Brain microvascular endothelial cell (primary cell): Measurements from ENCODE around the gene STARD10.
"Not testable (repeated sequence)": the region's sequence is repeated elsewhere in the genome, so short reads cannot be mapped to it uniquely, and the experiment has no call there.

Experiments
- DNase-seq: peaks from one replicate; pipeline ENCODE4 v3.0.0-alpha.2; 2020
- H3K27ac ChIP-seq: fragments of 250-450 bp; sonication (Bioruptor Pico); 2 replicates; pipeline ENCODE4 v1.5.1; 2020; ENCODE audit warnings: mild to moderate bottlenecking, moderate library complexity
- H3K27me3 ChIP-seq: fragments of 250-450 bp; sonication (Bioruptor Pico); replicated peaks from 2 replicates; pipeline ENCODE4 v1.5.1; 2020; ENCODE audit warnings: mild to moderate bottlenecking
- H3K36me3 ChIP-seq: fragments of 250-450 bp; sonication (Bioruptor Pico); replicated peaks from 2 replicates; pipeline ENCODE4 v1.5.1; 2020; ENCODE audit warnings: mild to moderate bottlenecking
- H3K4me3 ChIP-seq: 2 replicates; pipeline ENCODE4 v1.5.1; 2011; ENCODE audit warnings: low read depth, mild to moderate bottlenecking, control low read depth, low read length, moderate library complexity
- in situ Hi-C: cut with HindIII; loops from 2 replicates; pipeline ENCODE4 v1.10.0; 2017; ENCODE audit warnings: low sequenced_read_pairs, low pct_ligation_motif_present
- TF ChIP-seq, protein P1 (sequence below): IDR thresholded peaks from 2 replicates; pipeline ENCODE4 v1.5.1; 2011; ENCODE audit warnings: low read depth, mild to moderate bottlenecking, moderate library complexity, low read length, control low read depth, inconsistent platforms; ENCODE audit errors: missing control alignments

The STARD10 gene

DNA sequence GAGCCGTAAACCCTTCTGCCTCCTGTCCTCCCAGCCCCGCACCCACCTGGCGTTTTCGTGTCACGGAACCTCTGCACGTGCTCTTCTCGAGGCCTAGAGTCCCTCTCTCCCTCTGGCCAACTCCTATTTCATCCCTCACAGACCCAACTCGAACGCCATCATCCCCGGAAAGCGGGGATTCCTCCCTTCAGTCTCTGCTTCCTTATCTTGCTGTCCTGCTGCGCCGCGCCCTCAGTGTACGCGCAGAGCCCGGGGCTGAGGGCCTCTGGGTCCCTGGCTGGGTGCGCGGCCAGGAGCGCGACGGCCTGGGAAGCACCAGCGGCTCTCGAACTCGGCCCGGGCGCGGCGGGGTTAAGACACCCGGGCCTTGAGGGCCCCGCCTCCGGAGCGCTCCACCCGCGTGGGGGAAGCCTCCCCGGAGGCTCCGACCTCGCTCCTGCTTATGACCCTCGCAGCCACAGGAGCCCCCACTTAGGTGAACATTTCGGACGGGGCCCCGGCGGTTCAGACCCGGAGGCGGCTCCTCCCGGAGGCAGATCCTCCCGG is 20.0 kb upstream of the STARD10 start:
- Histone ChIP-seq H3K36me3 (peaks cover 4% of the 10 kb centered on the region), H3K27ac (peak overlapping the region; percentile 98), H3K27me3 (no peaks in the 10 kb centered on the region), H3K4me3 (peak overlapping the region; percentile 85)
- peak; percentile 65 for DNase-seq
- TF ChIP-seq, protein P1, sequence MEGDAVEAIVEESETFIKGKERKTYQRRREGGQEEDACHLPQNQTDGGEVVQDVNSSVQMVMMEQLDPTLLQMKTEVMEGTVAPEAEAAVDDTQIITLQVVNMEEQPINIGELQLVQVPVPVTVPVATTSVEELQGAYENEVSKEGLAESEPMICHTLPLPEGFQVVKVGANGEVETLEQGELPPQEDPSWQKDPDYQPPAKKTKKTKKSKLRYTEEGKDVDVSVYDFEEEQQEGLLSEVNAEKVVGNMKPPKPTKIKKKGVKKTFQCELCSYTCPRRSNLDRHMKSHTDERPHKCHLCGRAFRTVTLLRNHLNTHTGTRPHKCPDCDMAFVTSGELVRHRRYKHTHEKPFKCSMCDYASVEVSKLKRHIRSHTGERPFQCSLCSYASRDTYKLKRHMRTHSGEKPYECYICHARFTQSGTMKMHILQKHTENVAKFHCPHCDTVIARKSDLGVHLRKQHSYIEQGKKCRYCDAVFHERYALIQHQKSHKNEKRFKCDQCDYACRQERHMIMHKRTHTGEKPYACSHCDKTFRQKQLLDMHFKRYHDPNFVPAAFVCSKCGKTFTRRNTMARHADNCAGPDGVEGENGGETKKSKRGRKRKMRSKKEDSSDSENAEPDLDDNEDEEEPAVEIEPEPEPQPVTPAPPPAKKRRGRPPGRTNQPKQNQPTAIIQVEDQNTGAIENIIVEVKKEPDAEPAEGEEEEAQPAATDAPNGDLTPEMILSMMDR, result no peak
- in situ Hi-C loops, result no loop called here

- TF ChIP-seq, protein P1, result peak; percentile 82
- Histone ChIP-seq H3K4me3 (peak overlapping the region; percentile 85), H3K27ac (peak overlapping the region; percentile 98), H3K36me3 (peaks cover 4% of the 10 kb centered on the region), H3K27me3 (no peaks in the 10 kb centered on the region)
- in situ Hi-C loops, result no loop called here
- DNase-seq, result peak; percentile 56
Observed at GRCh38 chr11:72812967-72813739, 19.3 kb upstream of the STARD10 start.

GRCh38 chr11:72812604-72812966 is 18.7 kb upstream of the STARD10 start:
- peak overlapping the region; percentile 85 for H3K4me3 ChIP-seq
- in situ Hi-C loops, result no loop called here
- peaks cover 4% of the 10 kb centered on the region for H3K36me3 ChIP-seq
- TF ChIP-seq, protein P1, result no peak
- no peaks in the 10 kb centered on the region for H3K27me3 ChIP-seq
- H3K27ac ChIP-seq, result no peak overlapping the region
- DNase-seq, result no peak

DNA sequence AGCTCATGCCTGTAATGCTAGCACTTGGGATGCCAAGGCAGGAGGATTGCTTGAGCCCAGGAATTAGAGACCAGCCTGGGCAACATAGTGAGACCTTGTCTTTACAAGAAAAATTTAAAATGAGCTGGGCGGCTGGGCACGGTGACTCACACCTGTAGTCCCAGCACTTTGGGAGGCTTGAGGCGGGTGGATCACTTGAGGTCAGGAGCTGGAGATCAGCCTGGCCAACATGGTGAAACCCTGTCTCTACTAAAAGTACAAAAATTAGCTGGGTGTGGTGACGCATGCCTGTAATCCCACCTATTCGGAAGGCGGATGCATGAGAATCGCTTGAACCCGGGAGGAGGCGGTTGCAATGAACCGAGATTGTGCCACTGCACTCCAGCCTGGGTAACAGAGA is 17.8 kb upstream of the STARD10 start:
- H3K27ac ChIP-seq, H3K27me3 ChIP-seq, H3K36me3 ChIP-seq, DNase-seq, H3K4me3 ChIP-seq, in situ Hi-C loops: not testable (repeated sequence)

- TF ChIP-seq, protein P1, result no peak
- Histone ChIP-seq H3K27ac (no peak overlapping the region), H3K36me3 (peaks cover 4% of the 10 kb centered on the region), H3K4me3 (no peak overlapping the region), H3K27me3 (no peaks in the 10 kb centered on the region)
- in situ Hi-C loops, result no loop called here
- DNase-seq, result no peak
Observed at GRCh38 chr11:72808331-72808798, 14.5 kb upstream of the STARD10 start.

DNA sequence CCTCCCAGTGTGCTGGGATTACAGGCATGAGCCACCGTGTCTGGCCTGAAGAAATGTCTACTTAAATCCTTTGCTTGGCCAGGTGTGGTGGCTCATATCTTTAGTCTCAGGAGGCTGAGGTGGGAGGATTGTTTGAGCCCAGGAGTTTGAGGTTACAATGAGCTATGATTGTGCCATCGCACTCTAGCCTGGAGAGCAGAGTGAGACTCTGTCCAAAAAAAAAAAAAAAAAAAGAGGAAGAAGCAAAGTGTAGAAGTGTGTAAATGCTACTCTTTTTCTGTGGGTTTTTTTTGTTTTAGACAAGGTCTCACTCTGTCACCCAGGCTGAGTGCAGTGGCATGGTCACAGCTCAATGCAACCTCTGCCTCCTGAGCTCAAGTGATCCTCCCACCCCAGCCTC is 13.9 kb upstream of the STARD10 start:
- Histone ChIP-seq H3K27me3 (no peaks in the 10 kb centered on the region), H3K27ac (no peak overlapping the region), H3K36me3 (peaks cover 4% of the 10 kb centered on the region), H3K4me3 (no peak overlapping the region)
- DNase-seq, result no peak
- TF ChIP-seq, protein P1, result no peak
- in situ Hi-C loops, result no loop called here
